ENCODE data around the gene SLK.

Gene SLK

DNA sequence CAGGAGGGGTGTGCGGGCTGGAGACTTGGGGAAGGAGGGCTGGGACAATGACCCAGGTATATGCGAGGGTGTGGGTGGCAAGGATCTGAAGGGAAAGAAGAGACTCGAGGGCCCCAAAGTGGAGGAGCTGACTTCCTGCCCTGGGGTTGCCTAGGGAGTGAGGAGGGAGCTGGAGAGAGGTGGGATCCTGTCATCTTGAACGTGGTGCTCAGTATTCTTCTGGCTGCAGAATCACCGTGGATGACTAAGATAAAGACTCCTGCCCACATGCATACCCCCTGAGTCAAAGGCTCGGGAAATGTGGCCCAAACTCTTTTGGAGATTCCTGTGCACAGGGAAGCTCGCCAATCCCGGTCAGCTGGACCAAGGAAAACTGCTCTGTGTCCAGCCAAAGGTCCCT, 87.5 kb downstream of the SLK start:
- DNase-seq (ENCODE audit: low spot score): peak; percentile 80

DNA sequence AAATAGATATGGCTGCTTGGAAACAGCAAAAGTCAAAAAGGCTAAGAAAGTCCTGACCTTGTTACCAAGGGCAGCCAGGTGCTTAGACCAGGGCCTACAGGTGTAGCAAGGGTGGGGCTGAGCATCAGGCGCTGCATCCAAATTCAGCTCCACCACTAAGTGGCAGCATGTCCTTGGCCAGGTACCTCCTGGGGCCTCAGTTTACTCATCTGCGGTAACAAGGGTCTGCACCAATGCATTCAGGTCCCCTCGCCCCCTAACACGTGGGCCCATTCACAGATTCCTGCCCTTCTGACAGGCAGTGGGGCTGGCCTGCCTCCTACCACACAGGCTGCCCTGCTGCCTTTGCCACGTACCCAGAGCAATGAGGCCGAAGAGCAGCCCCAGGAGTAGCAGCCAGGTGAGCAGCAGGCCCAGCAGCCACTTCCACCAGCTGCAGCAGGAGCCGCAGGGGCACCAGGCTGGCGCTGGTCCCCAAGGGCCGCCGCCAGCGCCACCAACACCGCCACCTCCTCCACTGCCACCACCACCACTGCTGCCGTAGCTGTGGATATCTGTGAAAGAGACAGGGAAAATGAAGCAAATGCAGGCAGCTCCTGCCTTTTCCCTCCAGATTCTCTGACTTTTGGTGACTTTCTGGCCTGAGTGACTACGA, 89.8 kb downstream of the SLK start:
- DNase-seq (ENCODE audit: low spot score): no peak

DNA sequence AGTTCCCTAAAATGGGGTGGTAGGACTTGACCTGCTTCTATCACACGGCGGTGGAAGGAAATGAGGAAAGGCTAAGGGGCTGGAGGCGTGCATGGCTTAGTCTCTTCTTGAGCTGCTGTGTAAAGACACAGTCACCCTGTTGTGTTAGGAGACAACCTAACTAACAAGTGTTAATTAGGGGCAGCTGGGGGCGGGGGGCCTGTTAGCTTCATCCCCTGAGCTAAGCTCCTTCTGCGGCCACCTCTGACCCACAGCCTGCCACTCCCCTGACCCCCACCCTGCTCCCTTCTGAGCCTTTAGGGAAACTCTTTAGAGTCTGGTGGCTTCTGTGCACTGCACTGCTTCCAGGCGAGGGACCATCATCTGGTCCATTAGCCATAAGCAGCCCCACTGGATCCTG, 90.8 kb downstream of the SLK start:
- no peak for DNase-seq (ENCODE audit: low spot score)

DNA sequence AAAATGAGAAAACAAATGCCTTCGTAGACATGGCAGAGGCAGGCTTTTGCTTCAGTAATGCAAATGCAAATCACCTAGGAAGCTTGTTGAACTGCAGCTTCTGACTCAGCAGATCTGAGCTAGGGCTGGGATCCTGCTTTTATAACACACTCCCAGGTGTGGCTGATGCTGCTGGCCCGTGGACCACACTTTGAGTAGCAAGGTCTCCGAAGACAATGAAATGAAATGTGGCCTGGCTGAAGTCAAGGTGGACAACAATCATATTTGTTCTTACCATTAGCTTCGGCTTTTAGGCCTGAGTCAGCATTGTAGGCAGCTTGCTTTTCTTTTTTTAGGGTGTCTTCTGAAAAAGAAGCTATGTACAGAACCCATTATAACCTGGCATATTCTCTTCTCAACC, 92.4 kb downstream of the SLK start:
- no peak for DNase-seq (ENCODE audit: low spot score)

GRCh38 chr10:104061196-104061595, 94.3 kb downstream of the SLK start:
- DNase-seq (ENCODE audit: low spot score): no peak

GRCh38 chr10:104065748-104066147, 98.8 kb downstream of the SLK start:
- DNase-seq (ENCODE audit: low spot score): no peak

DNA sequence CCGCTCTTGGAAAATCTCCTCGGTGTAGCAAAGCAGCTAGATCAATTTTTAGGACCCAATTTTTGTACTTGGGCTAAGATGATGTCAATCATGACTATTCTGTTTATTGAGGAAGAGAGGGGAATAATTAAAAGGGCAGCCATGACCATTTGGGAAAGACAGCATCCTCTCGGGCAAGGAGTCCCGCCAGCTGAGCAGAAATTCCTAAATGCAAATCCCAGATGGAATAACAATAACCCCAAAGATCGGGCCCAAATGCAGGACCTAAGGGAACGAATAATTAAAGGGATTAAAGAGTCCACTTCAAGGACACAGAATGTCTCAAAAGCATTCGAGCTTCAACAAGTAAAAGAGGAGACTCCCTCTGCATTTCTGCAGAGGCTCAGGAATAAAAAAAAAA, 100.0 kb downstream of the SLK start:
- DNase-seq (ENCODE audit: low spot score): no peak

- DNase-seq (ENCODE audit: low spot score): no peak
Measured at GRCh38 chr10:104067525-104067924, 100.6 kb downstream of the SLK start.

DNA sequence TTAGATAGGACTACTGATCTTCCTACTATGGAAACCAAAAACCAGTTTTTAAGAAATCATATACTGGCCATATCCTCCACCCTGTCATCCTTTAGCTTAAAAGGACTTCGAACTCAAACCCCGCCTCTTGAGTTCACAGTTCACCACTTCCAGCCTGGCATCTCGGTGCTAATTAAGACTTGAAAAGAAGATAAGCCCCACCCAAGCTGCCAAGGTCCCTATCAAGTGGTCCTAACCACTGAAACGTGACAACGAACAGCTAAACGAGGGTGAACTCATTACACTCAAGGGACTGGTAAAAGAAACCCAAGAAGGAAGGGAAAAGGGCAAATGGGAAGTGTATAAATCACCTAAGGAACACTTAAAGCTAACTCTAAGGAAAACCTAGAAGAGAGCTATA, 102.7 kb downstream of the SLK start:
- DNase-seq (ENCODE audit: low spot score): no peak

- no peak for DNase-seq (ENCODE audit: low spot score)
Measured at GRCh38 chr10:104072786-104073185, 105.8 kb downstream of the SLK start.

DNA sequence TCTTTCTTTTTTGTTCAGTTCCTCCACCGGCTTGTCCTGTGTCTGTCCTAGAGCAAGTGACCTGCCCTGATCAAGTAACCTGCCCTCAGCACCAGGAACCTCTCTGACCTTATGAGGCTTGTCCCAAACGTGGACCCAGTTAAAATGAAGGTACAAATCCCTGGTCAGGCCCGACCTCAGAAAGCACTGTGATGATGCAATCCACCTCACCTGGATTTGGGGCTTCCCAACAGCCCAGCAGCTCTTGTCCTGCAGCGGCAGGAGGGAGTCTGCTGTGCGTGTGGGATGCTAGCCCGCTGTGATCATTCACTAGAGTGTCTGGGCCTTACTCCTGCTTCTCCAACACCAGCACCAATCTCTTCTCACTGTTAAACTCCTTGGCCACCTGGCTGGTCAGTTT, 107.6 kb downstream of the SLK start:
- no peak for DNase-seq (ENCODE audit: low spot score)

DNA sequence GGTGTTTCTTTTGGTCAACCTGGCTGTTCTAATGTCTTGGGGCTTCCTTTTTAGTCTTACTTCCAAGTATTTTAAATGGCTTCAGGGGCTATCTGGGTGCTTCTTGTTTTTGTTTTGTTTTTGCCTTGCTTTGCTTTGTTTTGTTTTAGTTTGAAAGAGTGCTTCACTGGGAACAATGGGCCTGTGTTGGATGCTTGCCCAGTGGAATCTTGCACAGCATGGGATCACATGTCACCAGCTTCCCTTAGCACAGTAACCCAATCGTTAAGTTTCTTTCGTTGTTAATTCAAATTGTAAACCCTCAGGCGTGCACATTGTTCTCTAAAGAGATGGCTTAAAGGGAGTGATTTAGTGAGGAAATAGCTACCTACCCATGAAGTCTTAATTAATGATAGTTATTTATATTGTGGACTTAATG, 109.8 kb downstream of the SLK start:
- peak; percentile 82 for DNase-seq (ENCODE audit: low spot score)

- DNase-seq (ENCODE audit: low spot score): peak; percentile 59
Measured at GRCh38 chr10:104077247-104077646, 110.3 kb downstream of the SLK start.

DNA sequence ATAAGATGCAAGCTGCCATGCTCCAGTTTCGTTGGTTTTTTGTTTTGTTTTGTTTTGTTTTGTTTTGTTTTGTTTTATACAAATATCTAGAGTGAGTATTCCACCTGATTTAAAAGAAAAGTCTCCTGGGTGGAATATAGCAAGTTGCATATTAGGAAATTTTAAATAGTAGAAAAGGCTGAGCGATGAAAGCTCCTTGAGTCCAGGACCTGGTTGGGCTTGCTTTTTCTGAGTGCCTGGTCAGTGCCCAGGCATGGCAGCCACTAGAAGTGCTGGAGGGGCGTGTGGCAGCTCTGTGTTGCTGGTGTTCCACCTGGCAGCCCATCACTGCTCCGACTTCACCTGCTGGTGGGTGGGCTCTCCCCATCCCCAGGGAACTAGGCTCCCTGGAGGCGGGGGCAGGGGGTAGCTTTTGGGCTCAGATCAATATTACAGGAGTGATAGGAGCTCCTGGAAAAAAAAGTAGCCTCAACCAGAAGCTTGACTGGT, 110.8 kb downstream of the SLK start:
- DNase-seq (ENCODE audit: low spot score): no peak

All from kidney capillary endothelial cell (primary cell).